Heart left ventricle (tissue), 16 donors: ENCODE results near the gene MRFAP1. TPM values are rescaled to one million over a fixed set of nuclear protein-coding genes. Genes with fewer than 3 reads are reported as not detected.

Experiments
- ATAC-seq, 4 donors: fragments of 200-7000 bp; cut with Tn5 transposase; one replicate each; pipeline ENCODE4 v1.9.1; 2020 to 2022; ENCODE audit warnings: moderate library complexity in 4 of 4, mild to moderate bottlenecking in 3 of 4, moderate number of reproducible peaks in 1 of 4
- DNase-seq, 5 donors: peaks; one replicate each; pipeline ENCODE4 v3.0.0-alpha.2; 2020
- H3K27ac ChIP-seq, 12 donors: fragments of 200-600 bp; sonication (generic) in 4 of 12; one replicate each; pipeline versions ENCODE4 v1.5.0 to v1.8.0; 2016 to 2022; ENCODE audit warnings: mild to moderate bottlenecking in 2 of 12
- H3K27me3 ChIP-seq, 9 donors: fragments of 200-600 bp; sonication (generic) in 2 of 9; one replicate each; pipeline versions ENCODE4 v1.5.1 to v1.8.0; 2016 to 2022; ENCODE audit warnings: mild to moderate bottlenecking in 3 of 9
- H3K36me3 ChIP-seq, 9 donors: fragments of 200-600 bp; sonication (generic) in 2 of 9; one replicate each; pipeline versions ENCODE4 v1.5.0 to v1.8.0; 2018 to 2022; ENCODE audit warnings: mild to moderate bottlenecking in 2 of 9
- H3K4me1 ChIP-seq, 12 donors: fragments of 200-600 bp; sonication (generic) in 4 of 12; one replicate each; pipeline versions ENCODE4 v1.5.0 to v1.8.0; 2016 to 2022; ENCODE audit warnings: mild to moderate bottlenecking in 3 of 12
- H3K4me3 ChIP-seq, 12 donors: fragments of 200-600 bp; sonication (generic) in 4 of 12; one replicate each; pipeline versions ENCODE4 v1.5.0 to v1.8.0; 2017 to 2022; ENCODE audit warnings: mild to moderate bottlenecking in 9 of 12, moderate library complexity in 4 of 12
- H3K9me3 ChIP-seq, 12 donors: fragments of 200-600 bp; sonication (generic) in 4 of 12; one replicate each; pipeline versions ENCODE4 v1.5.0 to v1.8.0; 2016 to 2022; ENCODE audit warnings: mild to moderate bottlenecking in 1 of 12
- POLR2A ChIP-seq, 2 donors: fragments of 450-650 bp; IDR thresholded peaks; one replicate each; pipeline ENCODE4 v1.6.1; 2017; ENCODE audit warnings: antibody characterized with exemption in 2 of 2, mild to moderate bottlenecking in 2 of 2, moderate library complexity in 2 of 2
- WGBS, 4 donors: extraction: QIAGEN DNeasy Blood & Tissue Kit in 2 of 4; methylation state at CpG; one replicate each; pipeline versions ENCODE4 v1.1.5 to v1.1.7; 2013 to 2018; 5-methylcytosine and 5-hydroxymethylcytosine counted together
- intact Hi-C, 10 donors: fragments of 100-400 bp; cut with DNase I; formaldehyde crosslinking; loops; one replicate each; pipeline versions ENCODE4 v1.11.1 to v1.14.2; 2022
- polyA plus RNA-seq, 2 donors: library from polyadenylated mRNA; stranded (reverse); fragments of 200-250 nt; gene quantifications; one replicate each; pipeline ENCODE4 v1.2.3, GENCODE V29; 2013
- total RNA-seq, 9 donors: library from RNA; depleted of rRNA in 2 of 9; stranded (reverse); fragments of >200 nt in 2 of 9; fragmentation: NEBNext Ultra II Directional in 3 of 9; extraction: Animal tissue kit (Norgen Biotek cat#: 25700) in 3 of 9; gene quantifications; one replicate each; pipeline versions ENCODE4 v1.1.0 to v1.2.4, GENCODE V29; 2016 to 2023
- TF ChIP-seq, protein P1 (sequence below), 12 donors: fragments of 200-600 bp; sonication (generic) in 4 of 12; IDR thresholded peaks; one replicate each; pipeline versions ENCODE4 v1.5.0 to v1.8.0; 2018 to 2022; ENCODE audit warnings: antibody characterized with exemption in 12 of 12, mild to moderate bottlenecking in 5 of 12
- donor health status: ischemic (EF 13 %, LVEDD 7.1; RV severe dilation, severe dysfunction).
- donor health status: healthy with polysubstance abuse.
- donor health status: DM: no; HTN: yes; CAD: no.
- donor health status: DM: no; HTN: no; CAD: no.
- donor health status: ischemic (EF 25% LVEDD 6.9; RV normal size, moderate dysfunction).
- donor health status: ischemic (EF 25% LVEDD 5.7; RV mildly dilated, moderate dysfunction).
- donor health status: healthy.
- donor health status: DM: yes; HTN: yes; CAD: no.
- donor health status: ischemic (EF 35%, LVEDD 5.7; RV mildly dilated, moderate dysfunction).
- donor health status: nonischemic (EF 11% LVEDD 7.7; RV severe dilation, severe dysfunction).
- donor health status: DM: yes; HTN: yes; CAD: no.
- donor health status: PGD.
- donor health status: ischemic (EF 29% LVEDD 5.4; RV normal size, mild dysfunction).
- donor health status: nonischemic (EF 23%, LVEDD 6.1; RV moderate dilation, normal function).

The MRFAP1 gene
- total and polyA plus RNA-seq, 11 donors = 162 to 514 (median 239) TPM

DNA sequence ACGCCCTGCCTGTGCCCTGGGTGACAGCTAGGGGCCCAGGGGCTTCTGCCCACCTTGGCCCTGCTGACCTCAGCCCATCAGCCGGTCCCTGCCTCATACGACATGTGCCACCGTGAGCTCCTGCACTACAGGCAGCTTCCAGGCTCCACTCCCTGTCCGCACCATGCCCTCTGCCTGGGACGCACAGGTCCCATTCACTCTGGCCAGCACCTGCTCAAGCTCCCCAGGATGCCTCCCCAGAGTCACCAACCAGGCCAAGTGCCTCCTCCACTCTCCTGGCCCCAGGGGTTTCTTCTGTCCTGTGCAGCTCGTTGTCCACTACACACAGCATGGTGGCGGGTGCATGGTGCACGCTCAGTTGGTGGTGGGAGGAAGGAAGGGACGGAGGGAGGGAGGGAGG, 20.2 kb upstream of the MRFAP1 start:
- Histone ChIP-seq H3K4me3 (no peak overlapping the region), H3K4me1 (no peaks in the 10 kb centered on the region), H3K9me3 (no peaks in the 10 kb centered on the region), H3K36me3 (peaks cover 0 to 50% (median 35%) of the 10 kb centered on the region in 9 donors), H3K27me3 (no peaks in the 10 kb centered on the region), H3K27ac (no peak overlapping the region)
- intact Hi-C loops = no loop called here
- TF ChIP-seq, protein P1, sequence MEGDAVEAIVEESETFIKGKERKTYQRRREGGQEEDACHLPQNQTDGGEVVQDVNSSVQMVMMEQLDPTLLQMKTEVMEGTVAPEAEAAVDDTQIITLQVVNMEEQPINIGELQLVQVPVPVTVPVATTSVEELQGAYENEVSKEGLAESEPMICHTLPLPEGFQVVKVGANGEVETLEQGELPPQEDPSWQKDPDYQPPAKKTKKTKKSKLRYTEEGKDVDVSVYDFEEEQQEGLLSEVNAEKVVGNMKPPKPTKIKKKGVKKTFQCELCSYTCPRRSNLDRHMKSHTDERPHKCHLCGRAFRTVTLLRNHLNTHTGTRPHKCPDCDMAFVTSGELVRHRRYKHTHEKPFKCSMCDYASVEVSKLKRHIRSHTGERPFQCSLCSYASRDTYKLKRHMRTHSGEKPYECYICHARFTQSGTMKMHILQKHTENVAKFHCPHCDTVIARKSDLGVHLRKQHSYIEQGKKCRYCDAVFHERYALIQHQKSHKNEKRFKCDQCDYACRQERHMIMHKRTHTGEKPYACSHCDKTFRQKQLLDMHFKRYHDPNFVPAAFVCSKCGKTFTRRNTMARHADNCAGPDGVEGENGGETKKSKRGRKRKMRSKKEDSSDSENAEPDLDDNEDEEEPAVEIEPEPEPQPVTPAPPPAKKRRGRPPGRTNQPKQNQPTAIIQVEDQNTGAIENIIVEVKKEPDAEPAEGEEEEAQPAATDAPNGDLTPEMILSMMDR (IDR thresholded peaks at IDR 0.05) = no peak
- TF ChIP-seq POLR2A (IDR thresholded peaks at IDR 0.05) = no peak
- DNase-seq (no peak), ATAC-seq (peak in 2 of 4 donors; percentile 7)
- 92 to 96% (median 94%) methylated on average over 9 to 10 of the region's 10 CpGs for WGBS, 4 donors

DNA sequence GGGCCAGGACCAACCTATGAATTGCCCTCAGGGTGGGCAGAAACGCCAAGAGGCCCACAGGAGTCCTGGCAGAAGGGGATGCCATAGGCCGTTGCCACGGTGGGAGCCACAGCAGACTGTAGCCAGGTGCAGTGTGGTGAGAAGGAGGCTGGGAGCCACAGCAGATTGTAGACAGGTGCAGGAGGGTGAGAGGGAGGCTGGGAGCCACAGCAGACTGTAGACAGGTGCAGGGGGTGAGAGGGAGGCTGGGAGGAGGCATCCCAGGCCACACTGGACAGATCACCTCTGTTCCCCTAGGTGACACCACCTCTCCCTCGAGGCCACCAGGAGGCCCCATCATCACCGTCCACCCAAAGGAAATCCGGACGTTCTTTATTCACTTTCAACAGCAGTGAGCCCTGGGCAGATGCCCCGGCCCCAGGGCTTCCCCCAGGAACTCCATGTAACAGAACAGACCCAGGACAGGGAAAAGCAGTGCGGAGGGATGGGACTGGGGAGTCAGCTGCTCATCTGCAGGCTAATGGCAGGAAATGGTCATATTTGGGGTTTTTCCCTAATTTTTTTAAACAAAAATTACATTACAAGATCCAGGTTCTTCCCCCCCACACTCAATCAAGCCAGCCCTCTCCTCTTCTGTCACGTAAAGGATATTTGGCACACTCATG, 19.5 kb upstream of the MRFAP1 start:
- Histone ChIP-seq H3K4me3 (no peak overlapping the region), H3K27me3 (no peaks in the 10 kb centered on the region), H3K27ac (no peak overlapping the region), H3K9me3 (no peaks in the 10 kb centered on the region), H3K4me1 (no peaks in the 10 kb centered on the region), H3K36me3 (peaks cover 0 to 43% (median 32%) of the 10 kb centered on the region in 9 donors)
- intact Hi-C loops = no loop called here
- peak in 1 of 4 donors; percentile 23 for ATAC-seq
- DNase-seq = no peak
- no peak for TF ChIP-seq POLR2A (IDR thresholded peaks at IDR 0.05)
- TF ChIP-seq, protein P1 (IDR thresholded peaks at IDR 0.05) = no peak
- 87 to 91% (median 88%) methylated on average over 9 to 10 of the region's 10 CpGs for WGBS, 4 donors

DNA sequence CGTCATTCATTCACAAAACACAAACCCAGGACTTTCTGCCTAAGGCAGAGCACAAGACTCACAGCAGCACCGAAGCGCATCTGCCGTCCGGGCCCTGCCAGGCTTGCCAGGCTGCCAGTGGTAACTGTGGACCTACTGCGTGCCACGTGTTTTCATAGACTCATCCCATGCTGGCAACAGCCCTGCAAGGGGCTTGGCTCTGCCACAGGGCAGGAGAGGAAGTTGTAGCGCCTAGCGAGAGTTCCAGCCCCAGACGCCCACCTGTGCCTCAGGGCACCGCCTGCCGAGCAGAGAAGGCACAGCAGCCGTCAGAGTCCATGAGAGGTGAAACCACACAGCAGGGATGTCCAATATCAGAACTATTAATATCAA, 18.9 kb upstream of the MRFAP1 start:
- Histone ChIP-seq H3K9me3 (no peaks in the 10 kb centered on the region), H3K4me3 (no peak overlapping the region), H3K36me3 (peaks cover 0 to 38% (median 27%) of the 10 kb centered on the region in 9 donors), H3K27me3 (no peaks in the 10 kb centered on the region), H3K4me1 (no peaks in the 10 kb centered on the region), H3K27ac (no peak overlapping the region)
- 91 to 94% (median 92%) methylated on average over 13 of the region's 13 CpGs for WGBS, 4 donors
- no peak for DNase-seq
- no peak for TF ChIP-seq POLR2A (IDR thresholded peaks at IDR 0.05)
- TF ChIP-seq, protein P1 (IDR thresholded peaks at IDR 0.05) = no peak
- ATAC-seq = no peak
- intact Hi-C loops = no loop called here

DNA sequence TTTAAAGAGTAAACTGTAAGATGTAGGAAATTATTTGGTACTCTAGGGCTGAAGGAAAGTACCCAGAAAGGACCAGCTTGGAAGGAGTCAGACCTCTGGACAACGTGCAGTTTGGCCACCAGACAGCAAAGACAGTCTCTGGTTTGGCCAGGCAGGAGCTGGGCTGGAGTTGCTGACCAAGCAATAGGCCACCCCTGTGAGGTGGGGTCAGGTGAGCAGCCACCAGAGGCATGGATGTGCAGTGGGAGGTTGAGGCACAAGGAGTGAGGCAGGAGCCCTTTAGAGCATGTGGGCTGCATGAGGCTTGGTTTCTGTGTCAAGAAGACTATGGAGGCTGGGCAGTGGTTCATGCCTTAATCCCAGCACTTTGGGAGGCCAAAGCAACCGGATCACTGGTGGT, 17.7 kb upstream of the MRFAP1 start:
- Histone ChIP-seq H3K4me1 (no peaks in the 10 kb centered on the region), H3K27me3 (no peaks in the 10 kb centered on the region), H3K27ac (no peak overlapping the region), H3K9me3 (no peaks in the 10 kb centered on the region), H3K36me3 (peaks cover 0 to 26% (median 18%) of the 10 kb centered on the region in 9 donors), H3K4me3 (no peak overlapping the region)
- intact Hi-C loops = no loop called here
- WGBS, 4 donors = 81 to 94% (median 88%) methylated on average over 2 of the region's 2 CpGs
- no peak for DNase-seq
- no peak for TF ChIP-seq POLR2A (IDR thresholded peaks at IDR 0.05)
- TF ChIP-seq, protein P1 (IDR thresholded peaks at IDR 0.05) = no peak
- ATAC-seq = no peak
